ENCODE results near the gene RNU6-9.

Gene RNU6-9

DNA sequence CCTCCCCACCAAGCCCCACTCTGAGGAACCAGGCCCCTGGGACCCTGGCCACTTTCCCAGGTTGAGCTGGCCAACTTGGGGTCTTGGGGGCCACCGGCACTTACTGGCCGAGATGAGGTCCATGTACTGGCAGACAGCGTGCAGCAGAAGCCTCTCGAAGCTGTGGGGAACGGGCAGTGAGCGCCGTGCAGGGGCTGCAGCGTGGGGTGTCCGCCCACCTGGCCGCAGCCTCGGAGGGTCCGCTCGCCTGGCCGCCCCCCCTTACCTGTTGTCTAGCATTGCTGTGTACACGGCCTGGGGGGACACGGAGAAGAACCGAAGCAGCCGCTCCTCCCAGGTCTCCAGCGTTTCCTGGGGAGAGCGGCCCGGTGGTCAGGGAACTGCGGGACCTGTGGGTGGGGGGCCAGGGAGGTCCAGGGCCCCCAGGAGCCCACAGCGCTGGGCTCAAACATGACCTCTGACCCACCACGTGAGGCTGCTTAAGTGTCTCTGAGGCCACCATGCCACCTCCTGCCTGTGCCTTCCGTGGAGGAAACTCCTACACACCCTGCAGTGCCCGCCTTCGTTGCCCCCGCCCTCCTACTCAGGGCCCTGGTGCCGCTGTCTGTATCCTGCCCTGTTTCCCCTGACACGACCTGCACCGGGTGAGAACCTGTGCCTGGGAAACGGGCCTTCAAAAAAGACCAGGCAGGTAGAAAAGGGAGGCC lies 6.2 kb downstream of the RNU6-9 start:
- no peak for DNase-seq (ENCODE audit: low spot score)

DNA sequence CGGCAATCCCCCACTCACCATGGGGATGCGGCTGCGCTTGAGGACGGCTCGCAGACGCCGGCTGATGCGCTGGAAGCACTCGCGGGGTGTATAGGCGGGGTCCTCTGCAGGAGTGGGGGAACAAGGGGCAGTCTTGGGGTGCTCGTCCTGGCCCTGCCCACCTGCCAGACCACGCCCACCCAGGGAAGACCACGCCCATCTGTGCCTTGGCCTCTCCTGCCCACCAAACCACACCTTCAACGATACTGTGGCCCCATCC lies 6.7 kb downstream of the RNU6-9 start:
- no peak for DNase-seq (ENCODE audit: low spot score)

DNA sequence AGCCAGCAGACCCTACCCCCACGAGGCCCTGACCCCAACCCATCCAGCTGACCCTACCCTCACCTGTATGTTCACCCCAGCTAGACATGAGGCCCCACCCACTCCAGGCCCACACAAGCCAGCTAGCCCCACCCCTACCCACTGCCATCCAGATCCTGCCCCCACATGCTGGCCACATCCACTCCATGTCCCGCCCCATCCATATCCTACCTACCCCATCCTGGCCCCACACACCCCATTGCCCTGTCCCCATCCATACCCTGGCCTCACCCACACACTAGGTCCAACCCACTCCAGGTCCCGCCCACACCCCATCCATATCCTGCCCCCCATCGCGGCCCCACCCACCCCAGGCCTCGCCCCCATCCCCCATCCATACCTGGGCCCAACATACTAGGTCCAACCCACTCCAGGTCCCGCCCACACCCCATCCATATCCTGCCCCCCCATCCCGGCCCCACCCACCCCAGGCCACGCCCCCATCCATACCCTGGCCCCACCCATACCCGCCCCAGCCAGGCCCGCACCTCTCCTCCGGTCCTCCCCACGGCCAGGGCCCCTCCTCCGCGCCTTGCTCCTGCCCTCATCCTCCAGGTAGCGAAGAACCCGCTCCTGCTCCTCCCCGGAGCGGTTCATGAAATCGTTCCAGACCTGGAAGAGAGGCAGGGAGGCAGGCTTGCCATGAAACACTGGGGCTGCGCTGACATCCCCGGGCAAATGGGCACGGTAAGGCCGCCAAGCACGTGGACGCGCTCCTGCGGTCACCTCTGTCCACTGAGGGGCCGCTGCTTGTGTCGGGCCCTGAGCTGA lies 7.2 kb downstream of the RNU6-9 start:
- no peak for DNase-seq (ENCODE audit: low spot score)

DNA sequence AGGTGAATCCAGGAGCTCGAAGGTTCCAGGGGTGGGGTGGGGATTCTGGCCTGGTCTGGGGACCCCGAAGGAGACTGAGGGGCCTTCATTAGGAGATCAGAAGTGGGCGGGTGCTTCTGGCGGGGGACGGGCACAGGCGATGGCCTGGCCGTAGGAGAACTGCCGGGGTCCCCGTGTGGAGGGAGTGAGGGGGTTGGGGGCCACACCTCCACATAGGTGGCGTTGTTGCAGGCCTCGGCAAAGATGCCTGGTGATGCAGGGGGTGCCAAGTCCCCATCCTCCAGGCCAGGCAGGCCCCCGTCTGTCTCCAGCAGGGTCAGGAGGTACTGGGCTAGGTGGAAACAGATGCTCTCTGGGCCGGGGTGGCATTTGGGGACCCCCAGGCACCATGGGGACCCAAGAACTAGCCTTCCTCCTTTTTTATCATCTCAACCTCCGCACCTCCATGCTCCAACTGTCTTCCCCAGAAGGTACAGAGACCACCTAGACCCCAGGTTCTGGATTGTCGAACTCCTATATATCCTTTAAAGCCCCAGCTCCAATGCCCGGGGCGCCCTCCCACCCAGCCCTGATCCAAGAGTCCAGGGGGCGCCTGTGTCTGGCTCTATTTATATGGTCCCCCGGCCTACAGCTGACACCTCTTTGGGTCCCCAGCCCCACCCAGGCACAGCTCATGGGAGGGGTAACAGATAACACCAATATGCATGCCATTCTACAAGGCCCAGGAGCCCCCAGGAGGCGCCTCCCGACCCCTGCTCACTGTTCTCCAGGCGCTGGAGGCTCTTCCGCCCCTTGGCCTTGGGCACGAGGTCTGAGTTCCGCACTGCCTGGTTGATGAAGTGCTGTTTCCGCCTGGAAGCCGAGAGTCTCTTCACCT lies 8.2 kb downstream of the RNU6-9 start:
- no peak for DNase-seq (ENCODE audit: low spot score)

DNA sequence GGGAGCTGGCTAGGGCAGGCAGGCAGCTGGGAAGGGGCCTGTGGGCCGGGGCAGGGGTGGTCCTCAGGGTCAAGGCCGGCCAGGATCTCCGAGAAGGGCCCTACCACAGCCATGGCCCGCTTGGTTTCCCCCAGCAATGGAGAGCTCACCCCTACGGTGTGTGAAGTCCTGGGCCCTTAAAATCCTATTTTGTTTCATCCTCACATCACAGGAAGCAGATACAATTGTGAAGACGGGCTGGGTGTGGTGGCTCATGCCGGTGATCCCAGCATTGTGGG lies 8.7 kb downstream of the RNU6-9 start:
- no peak for DNase-seq (ENCODE audit: low spot score)

DNA sequence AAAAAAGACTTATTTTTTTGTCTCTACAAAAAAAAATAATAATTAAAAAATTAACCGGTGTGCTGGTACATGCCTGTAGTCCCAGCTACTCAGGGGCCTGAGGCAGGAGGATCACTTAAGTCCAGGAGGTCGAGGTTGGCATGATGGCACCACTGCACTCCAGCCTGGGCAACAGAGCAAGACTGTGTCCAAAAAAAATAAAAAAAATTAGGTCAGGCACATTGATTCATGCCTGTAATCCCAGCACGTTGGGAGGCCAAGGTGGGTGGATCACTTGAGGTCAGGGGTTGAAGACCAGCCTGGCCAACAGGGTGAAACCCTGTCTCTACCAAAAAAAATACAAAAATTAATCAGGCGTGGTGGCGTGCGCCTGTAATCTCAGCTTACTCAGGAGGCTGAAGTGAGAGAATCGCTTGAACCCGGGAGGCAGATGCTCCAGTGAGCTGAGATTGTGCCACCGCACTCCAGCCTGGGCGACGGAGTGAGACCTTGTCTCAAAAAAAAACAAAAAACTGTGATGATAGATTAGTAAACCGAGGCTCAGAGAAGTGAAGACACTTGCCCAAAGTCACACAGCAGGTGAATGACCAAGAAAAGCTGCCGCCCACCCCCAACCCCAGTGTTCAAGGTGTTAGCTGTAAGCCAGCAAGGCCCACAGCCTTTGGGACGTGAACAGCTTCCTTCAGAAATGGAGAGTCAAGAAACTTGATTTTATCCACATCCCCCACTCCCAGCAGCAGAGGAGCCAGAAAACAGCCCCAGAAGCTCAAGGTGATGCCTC lies 9.4 kb downstream of the RNU6-9 start:
- DNase-seq (ENCODE audit: low spot score) = no peak

DNA sequence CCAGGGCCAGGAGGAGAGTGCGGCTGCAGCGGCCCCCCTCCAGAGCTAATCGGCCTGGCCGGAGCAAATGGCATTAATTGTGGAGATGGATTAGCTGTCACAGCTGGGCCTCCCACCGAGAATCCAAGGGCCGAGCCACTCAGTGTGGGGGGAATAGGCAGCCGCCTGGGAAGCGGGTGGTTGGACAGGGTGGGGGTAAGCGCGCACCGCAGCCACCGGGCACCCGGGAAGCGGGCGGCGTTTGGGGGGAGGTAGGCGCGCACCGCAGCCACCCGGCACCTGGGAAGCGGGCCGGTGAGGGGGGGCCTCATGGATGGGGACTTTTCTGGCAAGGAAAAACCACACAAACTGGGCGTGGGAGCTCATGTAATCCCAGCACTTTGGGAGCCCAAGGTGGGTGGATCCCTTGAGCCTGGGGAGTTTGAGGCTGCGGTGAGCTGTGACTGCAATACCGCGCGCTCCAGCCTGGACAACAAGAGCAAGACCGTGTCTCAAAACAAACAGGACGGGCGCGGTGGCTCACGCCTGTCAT lies 10.0 kb downstream of the RNU6-9 start:
- DNase-seq (ENCODE audit: low spot score) = no peak

DNA sequence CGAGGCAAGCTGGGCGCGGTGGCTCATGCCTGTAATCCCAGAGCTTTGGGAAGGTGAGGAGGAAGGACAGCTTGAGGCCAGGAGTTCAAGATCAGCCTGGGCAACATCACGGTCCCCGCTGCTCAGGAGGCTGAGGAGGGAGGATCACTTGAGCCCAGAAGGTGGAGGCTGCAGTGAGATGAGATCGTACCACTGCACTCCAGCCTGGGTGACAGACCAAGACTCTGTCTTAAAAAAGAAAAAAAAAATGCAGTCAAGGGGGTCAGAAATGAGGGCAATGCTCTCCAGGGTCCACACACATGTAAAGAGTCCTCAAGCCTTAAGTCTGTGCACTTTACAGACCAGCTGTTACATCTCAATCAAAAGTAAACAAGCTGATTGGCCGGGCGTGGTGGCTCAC lies 11.3 kb downstream of the RNU6-9 start:
- DNase-seq (ENCODE audit: low spot score) = no peak

DNA sequence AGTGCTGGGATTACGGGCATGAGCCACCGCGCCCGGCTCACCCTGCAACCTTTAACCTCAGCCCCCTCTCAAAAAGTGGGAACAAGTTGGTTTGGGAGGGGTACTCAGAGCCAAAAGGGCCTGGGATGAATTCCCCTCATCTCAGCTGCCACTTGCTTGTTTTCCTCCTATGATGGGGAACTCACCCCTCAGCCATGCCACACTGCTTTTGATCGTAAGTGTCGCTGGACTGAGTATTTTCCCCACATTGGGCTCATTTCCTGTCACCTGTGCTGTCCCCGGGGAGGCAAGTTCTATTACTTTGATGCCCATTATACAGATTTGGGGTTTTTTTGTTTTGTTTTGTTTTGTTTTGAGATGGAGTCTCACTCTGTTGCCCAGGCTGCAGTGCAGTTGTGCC lies 13.2 kb downstream of the RNU6-9 start:
- DNase-seq (ENCODE audit: low spot score) = no peak

DNA sequence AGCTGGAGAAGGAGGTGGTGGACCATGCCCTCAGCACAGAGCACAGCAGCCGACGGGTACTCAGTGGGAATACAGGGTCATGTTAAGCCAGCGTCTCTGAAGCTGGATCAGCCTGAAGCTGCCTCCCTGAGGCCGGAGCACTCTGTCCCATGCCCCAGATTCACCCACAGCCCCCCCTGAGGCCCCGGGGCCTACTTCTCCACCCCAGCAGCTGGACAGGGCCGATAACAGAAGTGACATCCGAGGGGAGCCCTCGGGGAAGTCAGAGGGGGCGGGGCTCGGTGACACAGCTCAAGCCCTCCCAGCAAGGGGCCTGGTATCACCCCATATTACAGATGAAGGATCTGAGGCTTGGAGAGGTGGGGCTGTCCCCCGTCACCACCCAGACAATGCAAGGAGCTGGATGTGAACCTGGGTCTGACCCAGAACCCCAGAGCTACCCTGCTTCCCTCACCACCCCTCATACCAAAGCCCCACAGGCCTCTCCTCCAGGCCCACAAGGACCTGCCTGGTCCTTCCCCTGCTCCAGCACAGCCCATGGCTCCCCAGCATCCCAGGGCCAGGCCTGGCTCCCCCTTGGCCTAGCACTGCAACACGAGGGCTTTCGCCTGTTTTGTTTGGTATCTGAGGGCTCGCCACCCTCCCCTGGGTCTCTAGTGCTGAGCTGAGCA lies 14.0 kb downstream of the RNU6-9 start:
- no peak for DNase-seq (ENCODE audit: low spot score)

DNA sequence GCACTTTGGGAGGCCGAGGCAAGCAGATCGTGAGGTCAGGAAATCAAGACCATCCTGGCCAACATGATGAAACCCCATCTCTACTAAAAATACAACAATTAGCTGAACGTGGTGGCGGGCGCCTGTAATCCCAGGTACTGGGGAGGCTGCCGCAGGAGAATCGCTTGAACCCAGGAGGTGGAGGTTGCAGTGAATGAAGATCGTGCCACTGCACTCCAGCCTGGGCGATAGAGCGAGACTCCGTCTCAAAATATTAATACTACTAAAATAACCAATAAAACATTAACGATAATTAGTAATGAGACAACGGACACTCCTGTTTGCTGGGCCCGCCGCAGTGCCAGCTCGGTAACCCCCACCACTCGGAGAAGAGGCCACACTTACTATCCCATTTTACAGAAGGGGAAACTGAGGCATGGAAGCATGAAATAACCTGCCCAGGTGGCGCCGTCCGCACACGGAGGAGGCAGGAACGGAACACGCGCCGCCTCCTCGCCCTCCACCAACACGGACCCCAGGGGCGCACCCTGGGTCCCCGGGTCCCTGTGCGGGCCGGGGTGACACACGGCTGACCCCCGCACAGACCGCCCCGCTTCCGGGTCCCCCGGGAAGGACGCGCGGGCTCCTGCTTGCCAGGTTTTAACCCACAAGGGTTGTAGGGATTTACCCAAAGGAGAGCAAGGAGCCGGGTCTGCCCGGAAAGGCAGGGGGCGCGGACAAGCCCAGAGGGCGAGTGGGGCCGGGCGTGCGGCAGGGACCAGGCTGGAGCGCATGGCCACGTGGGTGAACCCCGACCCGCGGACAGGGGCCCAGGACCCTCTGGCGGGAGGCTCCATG lies 18.1 kb downstream of the RNU6-9 start:
- no peak for DNase-seq (ENCODE audit: low spot score)

DNA sequence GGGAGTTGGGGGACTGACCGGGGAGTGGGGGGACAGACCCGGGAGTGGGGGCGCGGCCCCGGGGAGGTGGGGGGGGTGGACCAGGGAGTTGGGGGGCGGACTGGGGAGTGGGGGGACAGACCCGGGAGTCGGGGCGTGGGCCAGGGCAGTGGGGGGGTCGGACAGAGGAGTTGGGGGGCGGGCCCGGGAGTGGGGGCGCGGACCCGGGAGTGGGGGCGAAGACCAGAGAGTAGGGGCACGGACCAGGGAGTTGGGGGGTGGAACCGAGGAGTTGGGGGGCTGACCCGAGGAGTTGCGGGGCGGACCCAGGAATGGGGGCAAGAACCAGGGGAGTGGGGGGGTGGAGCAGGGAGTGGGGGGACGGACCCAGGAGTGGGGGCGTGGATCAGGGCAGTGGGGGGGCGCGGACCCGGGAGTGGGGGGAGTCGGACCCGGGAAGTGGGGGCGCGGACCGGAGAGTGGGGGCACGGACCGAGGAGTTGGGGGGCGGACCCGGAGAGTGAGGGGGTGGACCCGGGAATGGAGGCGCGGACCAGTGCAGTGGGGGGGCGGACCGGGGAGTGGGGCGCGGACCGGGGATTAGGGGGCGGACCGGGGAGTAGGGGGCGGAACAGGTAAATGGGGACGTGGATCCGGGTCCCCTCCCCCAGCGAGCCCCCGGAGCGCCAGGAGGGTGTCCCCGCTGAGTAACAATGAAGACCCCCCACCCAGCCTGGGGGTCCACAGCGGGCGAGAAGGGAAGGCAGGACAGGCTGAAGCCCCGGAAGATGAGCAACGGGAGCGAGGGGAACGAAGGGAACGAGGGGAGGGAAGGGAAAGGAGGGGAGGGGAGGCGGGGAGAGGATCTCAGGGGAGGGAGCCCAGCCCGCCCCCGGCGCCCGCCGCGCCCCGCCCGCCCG lies 19.1 kb downstream of the RNU6-9 start:
- no peak for DNase-seq (ENCODE audit: low spot score)

DNA sequence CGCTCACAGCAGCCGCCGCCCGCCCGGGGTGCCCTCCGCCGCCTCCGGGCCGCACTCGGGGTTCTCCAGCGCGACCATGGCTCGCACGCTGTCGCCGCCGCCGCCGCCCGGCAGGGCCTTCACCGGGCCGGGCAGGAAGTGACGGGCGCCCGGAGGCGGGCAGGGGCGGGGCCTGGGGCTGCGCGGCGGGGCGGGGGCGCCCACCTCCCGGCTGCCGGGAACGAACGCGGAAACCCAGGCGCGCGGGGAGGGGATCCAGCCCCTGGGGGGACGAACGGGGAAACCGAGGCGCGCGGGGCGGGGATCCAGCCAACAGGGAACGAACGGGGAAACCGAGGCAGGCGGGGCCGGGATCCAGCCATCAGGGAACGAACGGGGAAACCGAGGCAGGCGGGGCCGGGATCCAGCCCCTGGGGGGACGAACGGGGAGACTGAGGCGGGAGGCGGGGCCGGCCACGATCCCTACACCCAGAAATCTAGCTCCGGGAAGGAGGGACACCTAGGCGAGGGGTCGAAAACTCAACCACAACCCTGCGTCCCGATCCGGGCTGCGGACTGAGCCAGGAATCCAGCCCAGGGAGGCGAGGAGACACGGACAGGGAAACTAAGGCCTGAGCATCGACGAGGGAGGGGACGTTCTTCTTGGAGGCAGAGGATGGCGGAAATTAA lies 19.9 kb downstream of the RNU6-9 start, which contains the start of gene R3HDM4:
TSS of gene R3HDM4 (minus strand) at position 140 of the 669 bp plus-strand sequence. CDS start at position 78, 62 bp downstream.
- DNase-seq (ENCODE audit: low spot score) = peak; percentile 63

DNA sequence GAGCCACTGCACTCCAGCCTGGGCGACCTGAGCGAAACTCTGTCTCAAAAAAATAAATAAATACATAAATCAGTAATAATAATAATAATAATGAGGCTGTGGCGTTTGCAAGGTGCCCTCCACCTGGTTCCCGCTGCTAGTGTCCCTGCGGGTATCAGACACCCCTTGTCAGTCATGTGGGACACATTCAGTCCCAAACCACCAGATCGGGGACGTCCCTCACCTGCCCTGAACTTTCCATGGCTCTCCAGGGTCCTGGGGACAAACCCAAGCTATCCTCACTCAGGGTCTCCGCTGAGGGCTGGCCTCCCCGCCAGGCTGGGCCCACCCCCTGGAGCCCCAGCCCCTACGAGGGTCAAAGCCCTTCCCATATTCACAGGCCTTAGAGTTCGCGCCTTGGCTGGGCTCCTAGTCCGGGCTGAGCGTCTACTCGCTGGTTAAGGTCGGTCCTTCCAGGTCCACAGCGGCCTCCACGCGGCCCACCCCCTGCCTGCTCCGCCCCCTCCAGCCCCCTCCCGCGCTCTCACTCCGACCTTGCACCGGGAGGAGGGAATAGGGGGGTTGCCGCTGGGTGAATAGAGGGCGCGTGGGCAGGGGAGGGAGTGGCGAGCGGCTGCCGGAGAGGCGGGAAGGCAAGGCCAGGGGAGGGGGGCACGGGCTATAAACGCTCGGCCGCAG lies 23.5 kb downstream of the RNU6-9 start:
- no peak for DNase-seq (ENCODE audit: low spot score)

DNA sequence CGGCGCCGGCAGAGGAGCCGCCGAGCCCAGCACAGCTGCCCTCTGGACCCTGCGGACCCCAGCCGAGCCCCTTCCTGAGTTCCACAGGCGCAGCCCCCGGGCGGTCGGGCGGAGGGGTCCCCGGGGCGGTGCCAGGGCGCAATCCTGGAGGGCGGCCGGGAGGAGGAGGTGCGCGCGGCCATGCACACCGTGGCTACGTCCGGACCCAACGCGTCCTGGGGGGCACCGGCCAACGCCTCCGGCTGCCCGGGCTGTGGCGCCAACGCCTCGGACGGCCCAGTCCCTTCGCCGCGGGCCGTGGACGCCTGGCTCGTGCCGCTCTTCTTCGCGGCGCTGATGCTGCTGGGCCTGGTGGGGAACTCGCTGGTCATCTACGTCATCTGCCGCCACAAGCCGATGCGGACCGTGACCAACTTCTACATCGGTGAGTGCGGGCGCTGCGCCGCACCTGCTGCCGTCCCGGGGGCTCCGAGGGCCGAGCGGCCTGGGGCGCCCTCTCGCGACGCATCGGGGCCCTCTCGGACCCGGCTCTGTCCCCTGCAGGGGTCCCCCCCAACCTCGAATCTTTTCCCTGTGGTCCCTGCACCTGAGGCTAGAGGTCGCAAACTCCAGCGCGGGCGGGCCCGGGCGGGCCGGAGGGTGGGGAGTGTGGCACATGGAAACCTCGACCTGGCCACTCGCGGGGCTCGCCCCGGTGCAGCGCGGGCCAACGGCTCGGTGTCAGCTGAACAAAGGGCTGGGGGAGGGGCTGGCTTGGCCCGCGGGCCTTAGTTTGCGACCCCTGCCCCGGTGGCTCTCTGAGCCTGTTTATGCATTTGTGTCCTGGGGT lies 24.3 kb downstream of the RNU6-9 start, which contains the start of gene KISS1R:
TSS of gene KISS1R (plus strand) at position 11 of the 829 bp plus-strand sequence. CDS start at position 181, 170 bp downstream.
- no peak for DNase-seq (ENCODE audit: low spot score)

DNA sequence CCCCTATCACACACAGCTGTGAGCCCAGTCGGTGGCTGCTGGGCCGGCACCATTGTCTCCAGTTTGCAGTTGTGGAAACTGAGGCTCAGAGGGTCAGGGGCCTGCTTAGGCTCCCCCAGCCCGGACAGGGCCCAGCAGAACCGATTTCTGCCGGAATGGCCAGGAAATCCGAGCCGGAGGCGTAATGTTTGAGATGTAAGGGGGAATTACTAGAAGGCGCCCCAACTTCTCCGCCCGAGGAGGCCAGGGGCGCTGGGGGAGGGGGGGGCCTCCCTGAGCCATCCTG lies 24.8 kb downstream of the RNU6-9 start:
- no peak for DNase-seq (ENCODE audit: low spot score)

DNA sequence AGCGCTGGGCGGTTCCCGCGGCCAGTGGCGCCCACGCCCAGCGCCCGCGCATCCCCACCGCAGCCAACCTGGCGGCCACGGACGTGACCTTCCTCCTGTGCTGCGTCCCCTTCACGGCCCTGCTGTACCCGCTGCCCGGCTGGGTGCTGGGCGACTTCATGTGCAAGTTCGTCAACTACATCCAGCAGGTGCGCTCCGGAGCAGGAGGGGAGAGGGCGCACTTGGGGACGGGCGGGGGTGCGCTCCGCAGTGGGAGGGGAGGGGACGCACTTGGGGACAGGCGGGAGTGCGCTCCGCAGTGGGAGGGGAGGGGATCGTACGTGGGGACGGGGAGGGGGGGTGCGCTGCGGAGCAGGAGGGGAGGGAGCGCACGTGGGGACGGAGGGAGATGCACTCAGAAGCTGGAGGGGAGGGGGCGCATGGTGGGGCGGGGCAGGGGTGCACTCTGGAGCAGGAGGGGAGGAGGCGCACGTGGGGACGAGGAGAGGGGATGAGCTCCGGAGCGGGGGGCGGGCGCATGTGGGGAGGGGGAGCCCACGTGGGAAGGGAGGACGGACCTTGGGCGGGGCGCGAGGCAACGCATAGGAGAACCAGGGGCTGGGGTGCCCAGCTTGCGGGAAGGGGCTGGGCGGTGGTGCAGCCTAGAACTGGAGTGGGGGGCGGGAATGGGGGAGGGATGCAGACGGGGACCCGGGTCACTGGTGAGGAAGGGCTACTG lies 25.4 kb downstream of the RNU6-9 start:
- no peak for DNase-seq (ENCODE audit: low spot score)

All from RKO (cell line).